Esophagus muscularis mucosa (tissue), 3 donors: ENCODE data around the gene ARHGAP11B.
"Not testable (repeated sequence)": the region's sequence is repeated elsewhere in the genome, so short reads cannot be mapped to it uniquely, and the experiment has no call there.

Experiments used
- POLR2A ChIP-seq: fragments of 450-650 bp; IDR thresholded peaks from one replicate; pipeline ENCODE4 v1.6.1; 2017; ENCODE audit warnings: antibody characterized with exemption, moderate library complexity, mild to moderate bottlenecking, low read depth
- POLR2AphosphoS5 ChIP-seq, 2 donors: sonication (generic); formaldehyde crosslinking; IDR thresholded peaks; one replicate each; pipeline ENCODE4 v1.6.1; 2017; ENCODE audit warnings: antibody characterized with exemption in 2 of 2
- TF ChIP-seq, protein P1 (sequence below), 3 experiments: fragments of 200-600 bp in 2 of 3; fragments of 450-650 bp in 1 of 3; sonication (generic) in 2 of 3; IDR thresholded peaks; one replicate each; pipeline ENCODE4 v1.5.1; 2017 to 2019; ENCODE audit warnings: antibody characterized with exemption in 3 of 3, mild to moderate bottlenecking in 2 of 3, moderate library complexity in 1 of 3

DNA sequence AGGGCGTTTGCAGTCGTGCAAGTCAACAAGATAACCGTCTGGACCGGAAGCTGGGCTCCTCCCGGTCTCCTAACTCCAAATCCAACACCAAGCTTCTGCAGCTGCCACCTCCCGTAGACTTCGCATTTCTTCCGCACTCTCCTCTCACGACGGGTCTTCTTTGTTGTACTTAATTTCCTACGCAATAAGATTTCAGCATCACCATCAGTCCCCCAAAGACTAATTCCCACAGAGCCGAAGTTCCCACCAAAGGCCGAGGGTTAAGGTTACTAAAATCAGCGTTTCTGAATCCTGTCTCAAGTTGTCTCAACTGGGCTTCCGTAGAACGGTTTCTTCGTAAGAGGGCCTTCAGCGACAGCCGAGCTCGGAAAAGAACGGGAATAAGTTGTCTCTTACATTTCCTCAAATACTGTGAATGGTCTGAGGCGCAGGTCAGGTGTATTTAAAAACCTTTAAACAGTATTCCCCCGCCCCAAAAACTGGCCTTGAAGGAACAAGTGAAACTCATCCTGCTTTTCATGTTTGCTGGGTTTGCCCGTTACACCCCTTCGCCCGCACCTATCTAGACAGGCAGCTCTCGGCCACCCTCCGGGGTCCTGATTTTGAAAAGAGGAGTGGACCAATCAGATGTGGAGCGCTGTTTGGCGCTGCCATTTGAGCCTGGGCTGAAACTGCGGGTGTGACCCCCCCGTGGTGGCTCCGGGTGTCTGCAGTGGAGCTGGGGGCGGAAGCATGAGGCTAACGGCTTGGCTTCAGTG, at the start of gene ARHGAP11B:
- TF ChIP-seq, protein P1, sequence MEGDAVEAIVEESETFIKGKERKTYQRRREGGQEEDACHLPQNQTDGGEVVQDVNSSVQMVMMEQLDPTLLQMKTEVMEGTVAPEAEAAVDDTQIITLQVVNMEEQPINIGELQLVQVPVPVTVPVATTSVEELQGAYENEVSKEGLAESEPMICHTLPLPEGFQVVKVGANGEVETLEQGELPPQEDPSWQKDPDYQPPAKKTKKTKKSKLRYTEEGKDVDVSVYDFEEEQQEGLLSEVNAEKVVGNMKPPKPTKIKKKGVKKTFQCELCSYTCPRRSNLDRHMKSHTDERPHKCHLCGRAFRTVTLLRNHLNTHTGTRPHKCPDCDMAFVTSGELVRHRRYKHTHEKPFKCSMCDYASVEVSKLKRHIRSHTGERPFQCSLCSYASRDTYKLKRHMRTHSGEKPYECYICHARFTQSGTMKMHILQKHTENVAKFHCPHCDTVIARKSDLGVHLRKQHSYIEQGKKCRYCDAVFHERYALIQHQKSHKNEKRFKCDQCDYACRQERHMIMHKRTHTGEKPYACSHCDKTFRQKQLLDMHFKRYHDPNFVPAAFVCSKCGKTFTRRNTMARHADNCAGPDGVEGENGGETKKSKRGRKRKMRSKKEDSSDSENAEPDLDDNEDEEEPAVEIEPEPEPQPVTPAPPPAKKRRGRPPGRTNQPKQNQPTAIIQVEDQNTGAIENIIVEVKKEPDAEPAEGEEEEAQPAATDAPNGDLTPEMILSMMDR (IDR thresholded peaks at IDR 0.05): not testable (repeated sequence)
- peak; percentile 51 to 70 for TF ChIP-seq POLR2AphosphoS5 (IDR thresholded peaks at IDR 0.05)
- not testable (repeated sequence) for TF ChIP-seq POLR2A
